ENCODE data around the gene SHC2.

The SHC2 gene

DNA sequence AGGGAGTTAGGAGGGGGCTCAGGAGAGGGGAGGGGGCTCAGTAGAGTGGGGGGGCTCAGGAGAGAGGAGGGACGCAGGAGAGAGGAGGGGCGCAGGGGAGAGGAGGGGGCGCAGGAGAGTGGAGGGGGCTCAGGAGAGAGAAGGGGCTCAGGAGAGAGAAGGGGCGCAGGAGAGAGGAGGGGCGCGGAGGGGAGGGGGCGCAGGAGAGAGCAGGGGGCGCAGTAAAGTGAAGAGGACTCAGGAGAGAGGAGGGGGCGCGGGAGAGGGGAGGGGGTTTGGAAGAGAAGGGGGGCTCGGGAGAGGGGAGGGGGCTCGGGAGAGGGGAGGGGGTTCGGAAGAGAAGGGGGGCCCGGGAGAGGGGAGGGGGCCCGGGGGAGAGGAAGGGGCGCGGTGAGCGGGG lies 36.2 kb upstream of the SHC2 start:
- H3K9me3 Mint-ChIP-seq, result no peaks in the 10 kb centered on the region

DNA sequence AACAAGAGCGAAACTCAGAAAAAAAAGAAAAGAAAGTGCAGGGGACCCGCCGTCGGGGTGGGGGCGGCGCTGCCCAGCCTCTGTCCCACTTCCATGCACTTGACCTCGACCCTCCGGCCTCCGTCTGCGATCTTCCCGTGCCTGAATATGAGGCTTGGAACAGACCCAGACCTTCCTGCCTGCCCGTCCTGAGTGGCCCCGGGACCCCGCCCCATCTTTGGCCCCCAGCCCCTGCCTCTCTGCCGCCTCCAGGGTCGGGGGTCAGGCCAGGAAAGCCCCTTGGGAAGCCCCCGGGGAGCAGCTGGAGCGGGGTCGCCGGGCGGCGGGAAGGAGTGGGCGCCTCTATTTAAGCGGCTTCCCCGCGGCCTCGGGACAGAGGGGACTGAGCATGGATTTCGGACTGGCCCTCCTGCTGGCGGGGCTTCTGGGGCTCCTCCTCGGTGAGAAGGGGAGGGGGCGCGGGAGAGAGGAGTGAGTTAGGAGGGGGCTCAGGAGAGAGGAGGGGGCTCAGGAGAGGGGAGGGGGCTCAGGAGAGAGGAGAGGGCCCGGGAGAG lies 35.4 kb upstream of the SHC2 start, which contains the start of gene MADCAM1:
Gene MADCAM1, plus strand, starts transcription at position 375 of the 554 bp plus-strand sequence. Its CDS starts 14 bp downstream, at position 389.
- ATAC-seq (replicated peaks), result no peak
- Mint-ChIP-seq H3K36me3 (ENCODE audit: insufficient read depth) (peaks cover 19% of the 10 kb centered on the region), H3K9me3 (no peaks in the 10 kb centered on the region), H3K4me3 (peak within 1 kb of the TSS; percentile 33 to 37), H3K27me3 (peaks cover 14 to 19% of the 10 kb centered on the region in 2 donors), H3K4me1 (ENCODE audit: low read depth in 2 of 2) (peaks cover 7% of the 10 kb centered on the region in 2 donors), H3K27ac (no peak within 1 kb of the TSS)
- DNase-seq, result no peak

More for the DNA sequence above, 36.2 kb upstream of the SHC2 start:
- H3K27me3 Mint-ChIP-seq, result peaks cover 14 to 19% of the 10 kb centered on the region in 2 donors
- no peak overlapping the region for H3K27ac Mint-ChIP-seq
- H3K36me3 Mint-ChIP-seq (ENCODE audit: insufficient read depth), result peaks cover 19% of the 10 kb centered on the region
- H3K4me3 Mint-ChIP-seq, result no peak overlapping the region
- DNase-seq, result no peak
- H3K4me1 Mint-ChIP-seq (ENCODE audit: low read depth in 2 of 2), result peaks cover 7% of the 10 kb centered on the region in 2 donors
- no peak for ATAC-seq (replicated peaks)

DNA sequence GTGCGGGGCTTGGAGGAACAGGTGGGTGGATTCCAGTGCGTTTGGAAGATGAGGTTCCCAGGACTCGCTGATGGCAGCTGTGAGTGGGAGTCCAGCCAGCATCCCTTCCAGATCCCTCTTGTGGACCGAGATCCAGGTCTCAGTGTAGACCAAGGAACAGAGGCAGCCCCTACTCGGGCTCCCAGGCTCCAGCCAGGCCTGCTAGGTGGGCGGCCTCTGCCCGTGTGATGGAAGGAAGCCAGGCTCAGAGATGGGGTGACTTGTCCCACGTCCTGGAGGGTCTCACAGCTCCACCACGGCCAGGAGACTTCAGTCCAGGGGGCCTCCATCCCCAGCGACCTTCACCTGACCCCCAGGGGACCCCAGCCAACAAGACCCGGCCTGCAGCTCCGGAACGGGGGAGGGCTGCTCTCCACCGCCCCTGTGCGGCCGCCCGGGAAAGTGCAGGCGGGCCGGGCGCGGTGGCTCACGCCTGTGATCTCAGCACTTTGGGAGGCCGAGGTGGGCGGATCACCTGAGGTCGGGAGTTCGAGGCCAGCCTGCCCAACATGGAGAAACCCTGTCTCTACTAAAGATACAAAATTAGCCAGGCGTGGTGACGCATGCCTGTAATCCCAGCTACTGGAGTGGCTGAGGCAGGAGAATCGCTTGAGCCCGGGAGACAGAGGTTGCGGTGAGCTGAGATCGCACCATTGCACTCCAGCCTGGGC lies 34.7 kb upstream of the SHC2 start:
- H3K27me3 Mint-ChIP-seq, result peaks cover 14 to 19% of the 10 kb centered on the region in 2 donors
- ATAC-seq (replicated peaks) (peak; percentile 68), DNase-seq (peak; percentile 32 to 56 (median 53))
- H3K9me3 Mint-ChIP-seq, result no peaks in the 10 kb centered on the region
- H3K27ac Mint-ChIP-seq, result no peak overlapping the region
- peaks cover 7% of the 10 kb centered on the region in 2 donors for H3K4me1 Mint-ChIP-seq (ENCODE audit: low read depth in 2 of 2)
- H3K4me3 Mint-ChIP-seq, result peak overlapping the region; percentile 33 to 37
- peaks cover 19% of the 10 kb centered on the region for H3K36me3 Mint-ChIP-seq (ENCODE audit: insufficient read depth)

DNA sequence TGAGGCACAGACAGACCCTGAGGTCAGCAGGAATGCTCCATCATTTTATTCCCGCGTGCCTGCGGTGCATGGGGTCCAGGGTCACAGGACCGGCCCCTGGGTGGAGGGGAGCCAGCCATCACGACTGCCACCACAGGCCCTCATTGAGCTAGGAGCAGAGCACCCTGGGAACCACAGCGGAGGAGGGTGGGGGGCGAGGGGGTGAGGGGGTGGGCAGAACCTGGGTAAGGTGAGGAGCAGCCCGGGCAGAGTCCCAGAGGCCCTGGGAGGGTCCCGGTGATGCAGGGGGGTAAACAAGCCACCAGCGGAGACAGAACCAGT lies 34.2 kb upstream of the SHC2 start:
- Mint-ChIP-seq H3K36me3 (ENCODE audit: insufficient read depth) (peaks cover 21% of the 10 kb centered on the region), H3K4me3 (no peak overlapping the region), H3K27me3 (peaks cover 14 to 19% of the 10 kb centered on the region in 2 donors), H3K27ac (no peak overlapping the region), H3K9me3 (no peaks in the 10 kb centered on the region), H3K4me1 (ENCODE audit: low read depth in 2 of 2) (peaks cover 7% of the 10 kb centered on the region in 2 donors)
- ATAC-seq (replicated peaks), result no peak
- no peak for DNase-seq

DNA sequence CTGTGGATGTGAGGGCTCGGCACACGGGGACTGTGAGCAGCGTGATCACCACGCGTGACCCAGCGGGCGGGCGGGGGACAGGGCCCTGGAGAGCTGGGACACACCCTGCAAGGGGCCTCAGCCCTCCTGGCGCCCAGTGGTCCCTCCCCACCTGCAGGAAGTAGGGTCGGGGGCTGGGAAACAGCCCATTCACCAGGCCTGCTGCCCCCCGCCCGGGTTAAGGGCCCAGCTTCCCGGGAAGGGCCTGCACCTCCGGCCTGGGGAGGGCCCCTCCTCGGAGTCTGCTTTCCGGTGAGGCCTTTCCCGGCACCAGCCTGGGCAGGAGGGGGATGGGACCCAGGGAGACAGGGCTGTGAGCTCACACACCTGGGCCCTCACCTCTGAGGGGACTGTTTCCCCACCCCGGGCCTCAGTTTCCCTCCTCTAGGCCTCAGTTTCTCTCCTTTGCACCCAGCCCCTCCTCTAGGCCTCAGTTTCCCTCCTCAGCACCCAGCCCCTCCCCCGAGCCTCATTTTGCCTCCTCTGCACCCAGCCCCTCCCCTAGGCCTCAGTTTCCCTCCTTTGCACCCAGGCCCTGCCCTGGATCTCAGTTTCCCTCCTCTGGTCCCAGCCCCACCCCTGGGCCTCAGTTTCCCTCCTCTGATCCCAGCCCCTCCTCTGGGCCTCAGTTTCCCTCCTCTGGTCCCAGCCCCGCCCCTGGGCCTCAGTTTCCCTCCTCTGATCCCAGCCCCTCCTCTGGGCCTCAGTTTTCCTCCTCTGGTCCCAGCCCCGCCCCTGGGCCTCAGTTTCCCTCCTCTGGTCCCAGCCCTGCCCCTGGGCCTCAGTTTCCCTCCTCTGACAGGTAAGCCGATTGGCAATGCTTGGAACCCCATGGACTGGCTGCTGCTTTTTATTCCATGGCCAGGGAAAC lies 33.6 kb upstream of the SHC2 start:
- no peak for DNase-seq
- H3K4me1 Mint-ChIP-seq (ENCODE audit: low read depth in 2 of 2), result peaks cover 5 to 11% of the 10 kb centered on the region in 2 donors
- no peak for ATAC-seq (replicated peaks)
- H3K27ac Mint-ChIP-seq, result peak overlapping the region in 1 of 2 donors; percentile 55
- peaks cover 11 to 16% of the 10 kb centered on the region in 2 donors for H3K27me3 Mint-ChIP-seq
- H3K36me3 Mint-ChIP-seq (ENCODE audit: insufficient read depth), result peaks cover 25% of the 10 kb centered on the region
- H3K4me3 Mint-ChIP-seq, result no peak overlapping the region
- no peaks in the 10 kb centered on the region for H3K9me3 Mint-ChIP-seq

DNA sequence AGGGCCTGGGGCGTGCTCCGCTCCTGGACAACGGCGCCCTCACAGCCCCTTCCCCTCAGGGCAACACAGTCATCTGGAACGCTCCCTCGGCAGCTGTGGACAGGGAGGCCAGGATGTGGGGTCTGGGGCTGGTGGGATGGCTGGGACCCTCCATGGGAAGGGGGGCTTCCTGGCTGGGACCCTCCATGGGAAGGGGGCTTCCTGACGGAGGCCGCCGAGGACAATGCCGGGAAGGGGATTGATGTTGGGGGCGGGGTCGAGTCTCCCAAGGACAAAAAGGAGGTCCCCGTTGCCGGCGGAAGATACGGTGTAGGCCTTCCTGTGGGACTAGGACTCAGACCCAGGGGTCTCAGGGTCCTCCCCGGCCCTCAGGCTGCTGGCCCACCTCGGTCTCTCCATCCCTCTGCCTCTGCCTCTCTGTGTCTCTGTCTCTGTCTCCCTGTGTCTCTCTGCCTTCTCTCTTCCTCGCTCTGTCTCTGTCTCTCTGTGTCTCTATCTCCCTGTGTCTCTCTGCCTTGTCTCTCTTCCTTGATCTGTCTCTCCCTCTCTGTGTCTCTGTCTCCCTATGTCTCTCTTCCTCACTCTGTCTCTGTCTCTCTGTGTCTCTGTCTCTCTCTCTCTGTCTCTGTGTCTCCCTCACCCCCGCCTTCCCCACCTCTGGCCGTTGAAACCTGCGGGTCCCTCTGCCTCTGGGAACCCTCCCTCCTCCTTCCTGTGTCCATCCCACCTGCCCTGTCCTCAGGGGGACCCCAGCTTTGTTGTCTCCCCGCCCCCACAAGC lies 32.7 kb upstream of the SHC2 start:
- H3K27me3 Mint-ChIP-seq, result peaks cover 6 to 7% of the 10 kb centered on the region in 2 donors
- H3K4me3 Mint-ChIP-seq, result no peak overlapping the region
- ATAC-seq (replicated peaks) (no peak), DNase-seq (no peak)
- no peaks in the 10 kb centered on the region for H3K9me3 Mint-ChIP-seq
- peaks cover 26% of the 10 kb centered on the region for H3K36me3 Mint-ChIP-seq (ENCODE audit: insufficient read depth)
- peaks cover 0 to 10% of the 10 kb centered on the region in 2 donors for H3K4me1 Mint-ChIP-seq (ENCODE audit: low read depth in 2 of 2)
- peak overlapping the region; percentile 5 to 55 for H3K27ac Mint-ChIP-seq

DNA sequence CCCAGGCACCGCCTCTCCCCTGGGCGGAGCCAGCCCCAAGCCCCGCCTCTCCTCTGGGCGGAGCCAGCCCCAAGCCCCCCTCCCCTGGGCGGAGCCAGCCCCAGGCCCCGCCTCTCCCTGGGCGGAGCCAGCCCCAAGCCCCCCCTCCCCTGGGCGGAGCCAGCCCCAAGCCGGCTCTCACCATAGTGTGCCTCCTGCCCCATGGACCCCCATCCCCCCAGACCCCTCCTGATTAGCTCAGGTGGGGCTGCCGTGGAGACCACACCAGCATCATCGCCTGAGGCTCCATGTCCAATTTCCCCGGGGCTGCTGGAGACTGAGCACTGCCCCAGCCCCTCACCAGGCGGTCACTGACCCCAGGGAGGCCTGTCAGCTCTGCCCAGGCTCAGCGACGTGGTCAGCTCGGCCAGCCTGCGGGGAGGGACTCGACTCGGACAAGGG lies 31.3 kb upstream of the SHC2 start:
- Mint-ChIP-seq H3K27me3 (no peaks in the 10 kb centered on the region), H3K27ac (no peak overlapping the region), H3K36me3 (ENCODE audit: insufficient read depth) (peaks cover 26% of the 10 kb centered on the region), H3K4me1 (ENCODE audit: low read depth in 2 of 2) (peaks cover 0 to 8% of the 10 kb centered on the region in 2 donors), H3K4me3 (no peak overlapping the region), H3K9me3 (no peaks in the 10 kb centered on the region)
- ATAC-seq (replicated peaks) (no peak), DNase-seq (peak; percentile 30 to 35 (median 31))

DNA sequence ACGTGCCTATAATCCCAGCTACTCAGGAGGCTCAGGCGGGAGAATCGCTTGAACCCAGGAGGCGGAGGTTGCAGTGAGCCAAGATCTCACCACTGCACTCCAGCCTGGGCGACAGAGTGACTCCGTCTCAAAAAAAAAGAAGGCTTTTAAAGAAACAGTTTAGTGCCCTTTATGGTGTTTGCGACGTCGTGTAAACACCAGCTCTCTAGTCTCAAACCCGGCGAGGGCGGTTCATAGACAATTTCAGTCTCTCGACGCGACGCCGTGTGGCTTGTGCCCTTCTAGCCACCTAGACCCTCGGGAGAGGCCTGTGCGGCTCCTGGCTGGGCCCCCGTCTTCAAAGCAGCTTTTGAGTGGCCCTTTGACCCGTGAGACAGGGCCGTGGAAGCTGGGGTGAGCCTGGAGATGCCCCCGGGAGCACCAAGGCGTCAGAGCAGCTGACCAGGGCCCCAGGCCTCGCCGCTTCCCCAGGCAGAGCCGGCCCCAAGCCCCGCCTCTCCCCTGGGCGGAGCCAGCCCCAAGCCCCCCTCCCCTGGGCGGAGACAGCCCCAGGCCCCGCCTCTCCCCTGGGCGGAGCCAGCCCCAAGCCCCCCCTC lies 30.4 kb upstream of the SHC2 start:
- H3K4me3 Mint-ChIP-seq, result no peak overlapping the region
- DNase-seq (no peak), ATAC-seq (replicated peaks) (no peak)
- H3K27me3 Mint-ChIP-seq, result peaks cover 0 to under 1% of the 10 kb centered on the region in 2 donors
- H3K36me3 Mint-ChIP-seq (ENCODE audit: insufficient read depth), result peaks cover 26% of the 10 kb centered on the region
- H3K27ac Mint-ChIP-seq, result no peak overlapping the region
- peaks cover 0 to 8% of the 10 kb centered on the region in 2 donors for H3K4me1 Mint-ChIP-seq (ENCODE audit: low read depth in 2 of 2)
- H3K9me3 Mint-ChIP-seq, result no peaks in the 10 kb centered on the region

DNA sequence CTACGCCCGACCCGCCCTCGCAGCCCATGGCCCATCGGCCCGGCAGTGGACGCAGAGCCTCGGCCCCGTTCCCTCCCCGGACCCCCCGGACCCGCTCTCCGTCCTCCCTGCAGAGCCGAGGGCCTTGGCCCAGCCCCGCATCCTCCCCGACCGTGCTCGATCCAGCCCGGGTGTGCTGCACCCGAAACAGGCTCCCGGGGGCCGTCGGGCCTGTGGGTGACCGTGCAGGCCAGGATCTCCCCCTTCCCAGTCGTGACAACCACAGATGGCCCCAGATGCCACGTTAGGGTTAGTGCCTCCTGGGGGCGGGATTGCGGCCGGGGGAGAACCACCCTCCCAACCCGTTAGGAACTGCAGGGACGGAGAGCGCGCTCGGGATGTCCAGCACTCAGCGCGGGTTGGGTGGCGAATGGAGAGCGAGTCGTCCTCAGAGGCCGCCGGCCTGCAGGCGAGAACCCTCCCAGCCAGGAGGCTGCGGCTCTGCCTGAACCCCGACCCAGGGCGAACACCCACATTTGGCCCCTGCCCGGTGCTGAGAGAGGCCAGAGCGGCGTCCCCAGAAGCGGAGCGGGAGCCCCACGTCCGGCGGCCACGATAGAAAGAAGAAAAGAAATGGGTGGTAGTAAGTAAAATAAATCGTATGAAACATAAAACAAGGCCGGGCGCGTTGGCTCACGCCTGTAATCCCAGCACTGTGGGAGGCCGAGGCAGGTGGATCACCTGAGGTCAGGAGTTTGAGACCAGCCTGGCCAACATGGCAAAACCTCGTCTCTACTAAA lies 28.8 kb upstream of the SHC2 start:
- H3K36me3 Mint-ChIP-seq (ENCODE audit: insufficient read depth), result peaks cover 17% of the 10 kb centered on the region
- H3K4me3 Mint-ChIP-seq, result peak overlapping the region; percentile 80 to 81
- DNase-seq (no peak), ATAC-seq (replicated peaks) (peak; percentile 10)
- peaks cover 0 to 8% of the 10 kb centered on the region in 2 donors for H3K4me1 Mint-ChIP-seq (ENCODE audit: low read depth in 2 of 2)
- H3K27me3 Mint-ChIP-seq, result peaks cover 4 to 17% of the 10 kb centered on the region in 2 donors
- peak overlapping the region in 1 of 2 donors; percentile 81 for H3K27ac Mint-ChIP-seq
- H3K9me3 Mint-ChIP-seq, result no peaks in the 10 kb centered on the region

DNA sequence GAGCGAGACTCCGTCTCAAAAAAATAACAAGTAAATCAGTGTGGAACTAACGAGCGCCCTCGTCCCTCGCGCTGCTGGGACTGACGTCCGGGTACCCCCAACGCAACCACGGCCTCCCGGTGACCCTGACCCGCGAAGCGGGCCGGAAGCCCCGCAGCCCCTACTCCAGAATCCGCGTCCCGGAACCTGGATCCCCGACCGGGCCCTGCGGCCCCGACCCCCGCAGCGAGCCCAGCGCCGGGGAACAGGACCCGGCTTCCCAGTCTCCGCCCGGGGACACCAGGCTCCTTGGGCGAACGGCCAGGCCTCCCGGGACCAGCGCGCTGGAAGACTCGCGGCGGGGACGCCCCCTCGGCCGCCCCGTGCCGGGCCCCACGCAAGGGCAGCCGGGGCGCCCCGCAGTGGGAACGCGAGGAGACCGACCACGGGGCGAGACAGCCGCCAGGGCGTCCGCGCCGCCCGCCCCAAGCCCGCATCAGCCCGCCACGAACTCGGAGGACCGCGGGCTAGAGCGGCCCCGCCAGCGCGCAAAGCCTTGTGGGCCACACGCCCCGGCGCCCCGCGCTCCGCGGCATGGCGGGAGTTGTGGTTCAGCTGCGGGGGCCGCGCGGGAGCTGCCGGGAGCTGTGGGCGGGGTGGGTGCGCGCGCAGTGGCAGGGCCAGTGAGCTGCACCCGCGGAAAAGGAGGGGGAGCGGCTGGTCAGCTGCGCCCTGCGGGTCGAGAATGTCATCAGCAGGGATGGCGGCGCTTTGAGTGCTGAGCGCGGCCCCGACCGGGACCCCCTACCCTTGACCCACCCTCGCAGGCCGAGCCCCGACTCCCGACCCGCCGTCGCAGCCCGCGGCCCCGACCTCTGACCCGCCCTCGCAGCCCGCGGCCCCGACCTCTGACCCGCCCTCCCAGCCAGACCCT lies 27.9 kb upstream of the SHC2 start:
- DNase-seq (peak; percentile 87 to 90 (median 88)), ATAC-seq (replicated peaks) (peak; percentile 95)
- no peaks in the 10 kb centered on the region for H3K9me3 Mint-ChIP-seq

DNA sequence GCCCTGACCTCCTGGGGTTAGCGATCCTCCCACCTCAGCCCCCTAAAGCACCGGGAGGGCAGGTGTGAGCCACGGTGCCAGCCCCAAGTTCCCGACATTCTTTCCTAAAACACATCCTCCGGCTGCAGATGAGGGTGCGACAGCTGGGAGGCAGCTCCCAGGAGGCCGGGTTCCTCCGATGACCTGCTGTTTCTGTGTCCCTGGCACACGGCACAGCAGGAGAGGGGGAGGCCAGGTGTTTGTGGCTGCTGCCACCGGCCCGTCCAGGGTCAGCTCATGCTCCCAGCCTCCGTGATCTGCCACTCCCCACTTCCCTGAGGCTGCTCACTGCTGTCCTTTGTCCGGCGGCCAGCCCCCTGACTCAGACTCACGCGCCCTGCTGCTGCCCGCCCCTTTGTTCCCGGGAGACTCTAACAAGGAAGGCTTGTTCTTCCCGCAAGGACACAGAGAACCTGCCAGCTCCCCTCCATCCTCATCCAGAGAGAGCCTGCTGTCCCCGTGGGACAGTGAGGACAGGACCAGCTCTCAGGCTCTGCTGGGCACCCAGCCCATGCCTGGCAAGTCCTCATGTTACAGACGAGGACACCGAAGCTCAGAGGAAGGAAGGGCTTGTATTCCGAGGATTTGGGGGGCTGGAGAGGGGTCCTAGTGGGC lies 24.9 kb upstream of the SHC2 start:
- no peak overlapping the region for H3K4me3 Mint-ChIP-seq
- peaks cover 8 to 9% of the 10 kb centered on the region in 2 donors for H3K4me1 Mint-ChIP-seq (ENCODE audit: low read depth in 2 of 2)
- no peak for ATAC-seq (replicated peaks)
- DNase-seq, result no peak
- peaks cover 42% of the 10 kb centered on the region for H3K36me3 Mint-ChIP-seq (ENCODE audit: insufficient read depth)
- H3K9me3 Mint-ChIP-seq, result peaks cover 7 to 8% of the 10 kb centered on the region in 2 donors
- H3K27ac Mint-ChIP-seq, result no peak overlapping the region
- peaks cover 4 to 22% of the 10 kb centered on the region in 2 donors for H3K27me3 Mint-ChIP-seq

More for the DNA sequence above, 27.9 kb upstream of the SHC2 start:
- H3K27me3 Mint-ChIP-seq, result peaks cover 4 to 22% of the 10 kb centered on the region in 2 donors
- peaks cover 0 to 8% of the 10 kb centered on the region in 2 donors for H3K4me1 Mint-ChIP-seq (ENCODE audit: low read depth in 2 of 2)
- peaks cover 19% of the 10 kb centered on the region for H3K36me3 Mint-ChIP-seq (ENCODE audit: insufficient read depth)
- H3K27ac Mint-ChIP-seq, result peak overlapping the region; percentile 81 to 87
- H3K4me3 Mint-ChIP-seq, result peak overlapping the region; percentile 80 to 81

Data from effector memory CD8-positive, alpha-beta T cell (primary cell).